D721Med (cell line): Measurements from ENCODE around the gene CFAP65.

Experiments used
- DNase-seq: peaks from one replicate; pipeline ENCODE4 v3.0.0; 2011; ENCODE audit warnings: low spot score; ENCODE audit not compliant: insufficient read length
- FAIRE-seq: peaks from 2 replicates; lab custom pipeline; 2011; peaks lifted over from hg19 to GRCh38; lab: Jason Lieb, UNC
- TF ChIP-seq, protein P1 (sequence below): IDR thresholded peaks from 2 replicates; pipeline ENCODE4 v1.5.1; 2012; ENCODE audit warnings: mild to moderate bottlenecking, control low read depth; ENCODE audit not compliant: insufficient read depth; ENCODE audit errors: missing control alignments

The CFAP65 gene

DNA sequence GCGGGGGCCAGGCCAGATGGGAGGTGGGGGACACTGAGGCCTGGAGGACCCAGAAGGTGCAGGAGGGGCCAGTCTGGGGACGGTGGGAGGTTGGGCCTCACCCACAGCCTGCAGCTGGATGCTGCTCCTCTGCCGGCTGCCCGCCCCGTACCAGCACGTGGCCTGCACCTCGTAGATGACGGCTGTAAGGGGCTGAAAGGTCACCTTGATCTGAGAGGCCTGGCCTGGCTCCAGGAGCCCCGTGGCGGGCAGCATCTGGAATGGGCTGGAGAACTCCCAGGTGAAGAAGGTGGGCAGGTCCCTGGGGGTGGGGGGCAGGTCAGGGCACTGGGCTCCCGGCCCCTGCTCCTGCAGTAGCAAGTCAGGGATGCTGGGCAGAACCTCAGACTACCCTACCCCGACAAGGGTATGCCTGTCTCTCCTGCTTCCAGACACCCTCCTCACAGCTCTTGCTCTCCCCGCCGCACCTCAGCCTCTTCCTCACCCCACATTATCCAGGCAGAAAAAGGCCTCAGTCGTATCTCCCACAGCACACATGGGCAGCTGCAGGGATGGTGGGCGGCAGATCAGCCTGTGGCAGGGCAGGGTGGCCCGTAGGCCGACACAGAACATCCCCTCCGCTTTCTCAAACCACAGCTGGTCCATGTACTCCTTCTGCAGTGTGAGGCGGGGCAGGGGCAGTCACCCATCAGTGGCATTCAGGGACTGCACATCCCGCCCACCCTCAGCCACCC, 10.1 kb downstream of the CFAP65 start:
- TF ChIP-seq, protein P1, sequence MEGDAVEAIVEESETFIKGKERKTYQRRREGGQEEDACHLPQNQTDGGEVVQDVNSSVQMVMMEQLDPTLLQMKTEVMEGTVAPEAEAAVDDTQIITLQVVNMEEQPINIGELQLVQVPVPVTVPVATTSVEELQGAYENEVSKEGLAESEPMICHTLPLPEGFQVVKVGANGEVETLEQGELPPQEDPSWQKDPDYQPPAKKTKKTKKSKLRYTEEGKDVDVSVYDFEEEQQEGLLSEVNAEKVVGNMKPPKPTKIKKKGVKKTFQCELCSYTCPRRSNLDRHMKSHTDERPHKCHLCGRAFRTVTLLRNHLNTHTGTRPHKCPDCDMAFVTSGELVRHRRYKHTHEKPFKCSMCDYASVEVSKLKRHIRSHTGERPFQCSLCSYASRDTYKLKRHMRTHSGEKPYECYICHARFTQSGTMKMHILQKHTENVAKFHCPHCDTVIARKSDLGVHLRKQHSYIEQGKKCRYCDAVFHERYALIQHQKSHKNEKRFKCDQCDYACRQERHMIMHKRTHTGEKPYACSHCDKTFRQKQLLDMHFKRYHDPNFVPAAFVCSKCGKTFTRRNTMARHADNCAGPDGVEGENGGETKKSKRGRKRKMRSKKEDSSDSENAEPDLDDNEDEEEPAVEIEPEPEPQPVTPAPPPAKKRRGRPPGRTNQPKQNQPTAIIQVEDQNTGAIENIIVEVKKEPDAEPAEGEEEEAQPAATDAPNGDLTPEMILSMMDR: no peak
- DNase-seq (no peak), FAIRE-seq (no peak)

DNA sequence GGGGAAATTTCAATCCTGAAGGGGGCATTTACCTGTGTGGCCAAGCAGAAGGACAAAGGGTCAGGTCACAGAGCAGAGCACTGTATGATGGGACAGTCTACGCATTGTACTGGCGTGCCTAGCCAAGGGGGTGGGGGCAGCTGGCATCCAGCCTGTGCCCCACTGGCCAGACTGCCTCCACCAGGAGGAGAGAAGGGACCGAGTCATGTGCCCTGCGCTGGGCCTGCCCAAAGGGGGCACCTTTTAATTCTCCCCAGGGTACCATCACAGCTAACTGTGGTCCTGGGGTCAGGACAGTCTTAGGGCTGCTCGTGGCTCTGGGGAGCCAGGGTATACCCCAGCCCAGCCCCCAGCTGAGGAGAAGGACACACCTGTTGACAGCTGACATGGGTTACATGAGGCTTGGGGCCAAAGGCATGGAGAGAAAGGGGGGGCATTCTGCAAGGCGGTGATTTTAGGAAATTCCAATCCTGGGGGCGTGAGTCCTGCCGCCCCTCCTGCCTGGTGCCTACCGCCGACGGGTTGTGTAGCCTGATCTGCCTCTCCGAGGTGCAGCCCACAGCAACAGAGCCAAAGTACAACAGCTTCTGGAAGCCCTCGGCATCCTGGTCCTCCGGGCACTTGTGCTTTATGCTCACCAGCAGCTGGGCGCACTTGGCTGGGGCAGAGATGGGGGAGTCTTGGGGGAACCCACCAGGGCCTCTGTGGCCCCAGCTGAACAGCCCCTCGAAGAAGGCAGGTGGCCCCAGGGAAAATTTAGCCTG, 11.0 kb downstream of the CFAP65 start:
- no peak for FAIRE-seq
- TF ChIP-seq, protein P1: no peak
- no peak for DNase-seq

- FAIRE-seq (no peak), DNase-seq (peak; percentile 58)
- TF ChIP-seq, protein P1: peak; percentile 89
Observed at GRCh38 chr2:219029829-219030165, 11.5 kb downstream of the CFAP65 start.

DNA sequence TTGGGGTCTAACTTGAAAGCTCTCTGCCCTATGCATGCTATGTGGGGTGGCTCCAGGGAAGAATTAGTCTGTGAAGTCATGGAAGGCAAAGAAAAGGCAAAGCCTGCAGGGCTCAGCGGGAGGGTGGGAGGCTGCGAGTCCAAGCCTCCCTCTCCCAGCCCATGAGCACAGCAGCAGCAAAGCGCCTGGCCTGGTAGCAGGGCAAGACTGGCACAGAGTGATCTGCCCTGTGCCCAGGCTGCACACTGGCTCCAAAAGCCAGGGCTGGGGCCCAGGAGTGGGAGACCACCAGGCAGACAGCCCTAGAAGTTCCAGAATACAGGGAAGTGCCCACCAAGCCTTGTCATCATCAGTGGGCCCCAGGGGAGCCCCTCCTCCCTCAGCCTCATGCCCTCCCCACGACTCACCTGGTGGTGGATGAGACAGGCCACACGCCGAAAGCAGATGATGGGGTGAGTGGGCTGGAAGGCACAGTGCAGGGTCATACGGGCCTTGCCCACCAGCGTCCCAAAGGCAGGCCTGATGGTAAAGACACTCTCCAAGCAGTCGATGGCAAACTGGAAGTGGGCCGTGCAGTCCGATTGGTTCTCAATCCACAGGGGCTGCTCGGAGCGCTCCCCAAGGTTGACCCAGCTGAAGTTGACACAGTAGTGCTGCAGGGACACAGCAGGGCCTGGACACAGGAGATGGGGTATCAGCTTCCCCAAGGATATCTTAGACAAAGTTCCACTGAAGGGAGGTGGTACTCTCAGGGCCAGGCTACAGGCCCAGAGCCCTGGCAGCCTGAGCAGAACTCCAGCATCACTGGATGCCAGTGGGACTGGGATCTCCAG, 12.1 kb downstream of the CFAP65 start:
- no peak for FAIRE-seq
- TF ChIP-seq, protein P1: no peak
- DNase-seq: no peak

DNA sequence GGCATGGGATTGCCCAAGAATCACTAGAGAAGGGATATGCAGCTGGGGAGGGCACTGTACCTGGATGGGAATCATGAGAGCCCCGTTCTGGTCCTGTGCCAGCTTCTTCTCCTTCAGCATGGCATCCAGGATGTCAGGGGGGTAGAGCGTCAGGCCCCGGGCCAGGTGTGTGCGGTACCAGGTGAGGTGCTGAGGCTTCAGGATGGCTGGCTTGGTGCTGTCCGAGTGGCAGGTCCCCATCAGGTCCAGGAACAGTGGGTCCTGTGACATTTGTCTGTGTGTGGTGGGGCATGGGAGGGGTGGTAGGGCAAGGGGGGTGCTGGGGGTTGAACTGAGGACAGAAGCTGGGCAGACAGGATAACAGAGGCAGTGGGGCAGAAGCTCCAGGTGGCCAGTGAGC, 13.2 kb downstream of the CFAP65 start:
- TF ChIP-seq, protein P1: no peak
- DNase-seq (no peak), FAIRE-seq (no peak)

- TF ChIP-seq, protein P1: no peak
- no peak for FAIRE-seq
Observed at GRCh38 chr2:219027511-219028055, 13.7 kb downstream of the CFAP65 start.

More at GRCh38 chr2:219027511-219028055, 13.7 kb downstream of the CFAP65 start:
- no peak for DNase-seq
